AG04450 (cell line): ENCODE measurements around the gene ATP10D. TPM values are rescaled to one million over a fixed set of nuclear protein-coding genes. Genes with fewer than 3 reads are reported as not detected.

Experiments
- CTCF ChIA-PET: fragments of 300-600, 350-600 bp; formaldehyde crosslinking; extraction: SDS; loops from one replicate; lab custom pipeline; 2022; ENCODE audit warnings: antibody characterized with exemption, inconsistent platforms; lab: Charles Lee
- POLR2A ChIA-PET: fragments of 350-600 bp; formaldehyde crosslinking; extraction: SDS; loops from one replicate; lab custom pipeline; 2021; ENCODE audit warnings: antibody characterized with exemption, inconsistent platforms; lab: Yijun Ruan, JAX
- DNase-seq: peaks from one replicate; pipeline ENCODE4 v3.0.0-alpha.2; 2011; ENCODE audit warnings: low read depth, low spot score
- H3K27ac ChIP-seq: one replicate; pipeline ENCODE4 v1.5.1; 2012; ENCODE audit warnings: low read depth, low read length, control low read depth
- H3K27me3 ChIP-seq: one replicate; pipeline ENCODE4 v1.6.0; 2012; ENCODE audit warnings: low read length; ENCODE audit not compliant: control insufficient read depth, insufficient read depth
- H3K4me3 ChIP-seq: 2 replicates; pipeline ENCODE4 v1.5.1; 2011; ENCODE audit warnings: mild to moderate bottlenecking, low read depth, low read length, control low read depth
- H3K9me3 ChIP-seq: 2 replicates; pipeline ENCODE4 v1.5.1; 2012; ENCODE audit warnings: low read length; ENCODE audit not compliant: control insufficient read depth, insufficient read depth
- polyA plus RNA-seq: library from polyadenylated mRNA; depleted of rRNA; stranded (reverse); fragments of >200 nt; gene quantifications from 2 replicates; pipeline ENCODE4 v1.2.3, GENCODE V29; 2011
- TF ChIP-seq, protein P1 (sequence below): IDR thresholded peaks from 2 replicates; pipeline ENCODE4 v1.5.1; 2011; ENCODE audit warnings: low read depth, low read length, control low read depth, inconsistent platforms

The ATP10D gene
- polyA plus RNA-seq, 1 experiment, result 48.2 TPM

GRCh38 chr4:47567511-47567910 is 82.4 kb downstream of the ATP10D start:
- H3K27me3 ChIP-seq, result no peaks in the 10 kb centered on the region
- H3K27ac ChIP-seq, result no peak overlapping the region
- ChIA-PET CTCF (interaction anchor here (0.9 to 1.5 kb wide), 6 partner anchors 10 to 445 kb away, joined by 3 to 5 read pairs (median 4); no protein-coding TSS in a partner anchor), POLR2A (no interaction called here)
- no peaks in the 10 kb centered on the region for H3K9me3 ChIP-seq
- TF ChIP-seq, protein P1, sequence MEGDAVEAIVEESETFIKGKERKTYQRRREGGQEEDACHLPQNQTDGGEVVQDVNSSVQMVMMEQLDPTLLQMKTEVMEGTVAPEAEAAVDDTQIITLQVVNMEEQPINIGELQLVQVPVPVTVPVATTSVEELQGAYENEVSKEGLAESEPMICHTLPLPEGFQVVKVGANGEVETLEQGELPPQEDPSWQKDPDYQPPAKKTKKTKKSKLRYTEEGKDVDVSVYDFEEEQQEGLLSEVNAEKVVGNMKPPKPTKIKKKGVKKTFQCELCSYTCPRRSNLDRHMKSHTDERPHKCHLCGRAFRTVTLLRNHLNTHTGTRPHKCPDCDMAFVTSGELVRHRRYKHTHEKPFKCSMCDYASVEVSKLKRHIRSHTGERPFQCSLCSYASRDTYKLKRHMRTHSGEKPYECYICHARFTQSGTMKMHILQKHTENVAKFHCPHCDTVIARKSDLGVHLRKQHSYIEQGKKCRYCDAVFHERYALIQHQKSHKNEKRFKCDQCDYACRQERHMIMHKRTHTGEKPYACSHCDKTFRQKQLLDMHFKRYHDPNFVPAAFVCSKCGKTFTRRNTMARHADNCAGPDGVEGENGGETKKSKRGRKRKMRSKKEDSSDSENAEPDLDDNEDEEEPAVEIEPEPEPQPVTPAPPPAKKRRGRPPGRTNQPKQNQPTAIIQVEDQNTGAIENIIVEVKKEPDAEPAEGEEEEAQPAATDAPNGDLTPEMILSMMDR, result no peak
- no peak for DNase-seq
- no peak overlapping the region for H3K4me3 ChIP-seq

DNA sequence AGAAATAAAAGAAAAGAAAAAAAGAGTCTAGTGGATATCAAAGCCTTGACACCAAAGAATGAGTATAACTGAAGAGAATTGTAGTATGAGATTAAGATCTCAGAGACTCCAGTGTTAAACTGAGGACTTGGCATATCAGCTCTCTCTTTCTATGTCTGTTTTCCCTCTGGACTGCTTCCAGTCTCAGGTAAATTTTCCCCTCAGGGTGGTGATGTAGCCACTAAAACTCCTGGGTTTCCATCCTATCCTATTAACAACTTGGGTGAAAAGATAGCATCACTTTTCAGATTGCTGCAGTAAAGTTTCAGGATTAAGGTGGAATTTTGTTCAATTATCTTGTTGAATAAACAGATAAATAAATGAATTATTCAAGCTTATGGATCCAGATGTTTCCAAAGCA is 85.7 kb downstream of the ATP10D start:
- Histone ChIP-seq H3K27ac (no peak overlapping the region), H3K4me3 (no peak overlapping the region), H3K9me3 (no peaks in the 10 kb centered on the region), H3K27me3 (no peaks in the 10 kb centered on the region)
- POLR2A ChIA-PET, result no interaction called here
- CTCF ChIA-PET, result interaction anchor here (0.7 kb wide), 2 partner anchors 108 to 449 kb away, joined by 3 read pairs; partner anchors contain the start of gene COMMD8
- TF ChIP-seq, protein P1, result no peak
- DNase-seq, result no peak

DNA sequence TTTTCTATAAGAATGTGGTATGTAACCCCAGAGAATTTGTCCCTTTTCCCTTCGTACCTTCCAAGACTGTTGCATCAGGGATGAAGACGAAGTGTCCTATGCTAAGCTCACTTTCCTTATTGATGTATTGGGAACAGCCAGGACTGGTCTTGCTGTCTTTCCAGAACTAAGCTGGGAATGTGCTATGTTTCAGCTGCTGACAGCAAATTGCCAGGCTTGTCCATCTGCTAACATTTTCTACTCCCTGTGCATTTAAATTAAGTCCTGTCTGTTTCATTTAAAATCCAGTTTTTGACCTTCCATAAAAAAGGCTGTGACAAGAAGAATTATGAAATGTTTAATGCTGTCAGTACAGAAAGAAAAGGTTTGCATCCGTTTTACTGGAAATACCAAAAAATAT is 87.9 kb downstream of the ATP10D start:
- TF ChIP-seq, protein P1, result no peak
- CTCF ChIA-PET, result interaction anchor here (1.2 kb wide), 1 partner anchor 9 kb away, joined by 7 read pairs; no protein-coding TSS in a partner anchor

DNA sequence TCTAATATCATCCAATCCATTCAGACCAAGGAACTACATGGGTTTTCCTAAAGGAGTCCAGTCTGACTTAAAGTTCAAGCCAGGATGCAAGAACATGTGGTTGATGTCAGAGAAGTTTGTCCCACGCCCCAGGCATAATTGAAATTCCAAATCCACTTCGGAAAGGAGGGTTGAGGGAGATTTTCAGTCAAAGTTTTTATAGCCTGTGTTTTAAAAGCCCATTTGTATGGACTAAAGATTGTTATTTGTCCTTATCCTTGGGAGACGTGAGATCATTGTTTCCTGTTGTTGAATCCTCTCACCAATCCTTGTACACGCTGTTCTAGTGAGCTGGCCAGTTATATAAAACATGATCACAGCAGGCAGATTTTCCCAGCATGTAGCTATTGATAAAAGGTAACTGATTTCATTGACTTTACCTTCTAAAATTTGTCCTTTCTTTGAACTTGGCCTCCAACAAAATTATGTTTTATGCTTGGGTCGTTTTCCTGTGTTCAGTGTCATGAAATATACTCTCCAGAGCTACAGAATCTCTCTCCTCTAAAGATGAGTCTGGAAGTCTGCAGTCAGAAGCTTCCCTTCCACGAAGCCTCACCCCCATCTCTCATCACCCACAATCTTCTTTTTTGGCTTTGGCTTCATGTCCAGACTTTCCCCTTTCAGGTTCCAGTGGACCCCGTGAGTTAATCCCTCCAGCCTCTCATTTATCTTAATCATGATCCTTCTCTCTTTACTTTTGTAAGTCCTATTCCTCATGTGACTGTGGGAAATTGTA is 92.9 kb downstream of the ATP10D start:
- TF ChIP-seq, protein P1, result no peak
- H3K27me3 ChIP-seq, result no peaks in the 10 kb centered on the region
- ChIA-PET CTCF (interaction anchor here (1.1 to 1.2 kb wide), 2 partner anchors 10 to 13 kb away, joined by 3 to 4 read pairs; no protein-coding TSS in a partner anchor), POLR2A (interaction anchor here (0.6 kb wide), 1 partner anchor 620 kb away, joined by 4 read pairs; no protein-coding TSS in a partner anchor)
- no peak for DNase-seq
- no peak overlapping the region for H3K27ac ChIP-seq
- H3K4me3 ChIP-seq, result no peak overlapping the region
- no peaks in the 10 kb centered on the region for H3K9me3 ChIP-seq

More for the DNA sequence above, 87.9 kb downstream of the ATP10D start:
- no peaks in the 10 kb centered on the region for H3K27me3 ChIP-seq
- H3K4me3 ChIP-seq, result no peak overlapping the region
- no peak overlapping the region for H3K27ac ChIP-seq
- POLR2A ChIA-PET, result no interaction called here
- no peaks in the 10 kb centered on the region for H3K9me3 ChIP-seq
- DNase-seq, result no peak

- ChIA-PET CTCF (no interaction called here), POLR2A (no interaction called here)
- Histone ChIP-seq H3K27ac (no peak overlapping the region), H3K9me3 (no peaks in the 10 kb centered on the region), H3K27me3 (no peaks in the 10 kb centered on the region), H3K4me3 (no peak overlapping the region)
- TF ChIP-seq, protein P1, result no peak
- DNase-seq, result no peak
Measured at GRCh38 chr4:47579235-47579634, 94.2 kb downstream of the ATP10D start.
